HG03097 (cell line): Measurements from ENCODE around the gene SLC7A4.
A peak's percentile ranks its signal among the peaks of the same experiment; 100 is the strongest.

ENCODE experiments used
- ATAC-seq: cut with Tn5 transposase; IDR thresholded peaks from one replicate; pipeline ENCODE4 v1.9.1; 2021; ENCODE audit not compliant: unreplicated experiment, low FRiP score

Gene SLC7A4

DNA sequence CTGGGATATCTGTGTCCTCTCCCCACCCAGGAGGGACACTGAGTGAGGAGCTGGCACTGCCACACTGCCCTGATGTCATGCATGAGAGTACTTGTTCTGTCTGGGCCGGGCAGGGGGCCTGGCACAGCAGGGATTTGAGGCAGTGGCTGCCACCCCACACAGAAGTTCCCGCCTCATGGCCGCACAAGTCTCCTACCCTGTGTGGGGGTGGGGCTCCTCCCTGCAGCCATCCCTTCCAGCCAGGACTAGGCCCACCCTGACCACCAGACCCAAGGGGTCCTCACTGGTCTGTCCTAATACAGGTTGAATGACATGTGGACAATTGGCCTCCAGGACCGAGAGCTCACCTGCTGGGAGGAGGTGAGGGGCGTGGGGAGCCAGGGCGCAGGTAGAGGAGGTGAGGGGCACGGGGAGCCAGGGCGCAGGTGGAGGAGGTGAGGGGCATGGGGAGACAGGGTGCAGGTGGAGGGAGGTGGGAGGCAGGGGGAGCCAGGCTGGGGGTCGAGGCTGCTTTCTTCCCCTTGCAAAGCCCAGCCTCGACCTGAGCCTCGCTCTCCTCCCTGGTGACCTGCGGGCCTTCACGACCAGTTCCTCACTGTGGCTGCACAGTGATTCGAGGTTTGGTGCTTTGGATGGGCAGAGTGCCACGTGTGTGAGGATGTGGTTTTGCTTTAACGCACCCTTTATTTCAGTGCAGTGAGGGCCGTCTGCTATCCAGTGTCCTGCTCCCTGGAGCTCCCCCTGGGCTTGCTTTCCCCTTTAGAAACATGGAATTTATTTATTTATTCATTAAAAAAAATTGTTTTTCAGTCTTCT lies 42.8 kb downstream of the SLC7A4 start:
- ATAC-seq = no peak

DNA sequence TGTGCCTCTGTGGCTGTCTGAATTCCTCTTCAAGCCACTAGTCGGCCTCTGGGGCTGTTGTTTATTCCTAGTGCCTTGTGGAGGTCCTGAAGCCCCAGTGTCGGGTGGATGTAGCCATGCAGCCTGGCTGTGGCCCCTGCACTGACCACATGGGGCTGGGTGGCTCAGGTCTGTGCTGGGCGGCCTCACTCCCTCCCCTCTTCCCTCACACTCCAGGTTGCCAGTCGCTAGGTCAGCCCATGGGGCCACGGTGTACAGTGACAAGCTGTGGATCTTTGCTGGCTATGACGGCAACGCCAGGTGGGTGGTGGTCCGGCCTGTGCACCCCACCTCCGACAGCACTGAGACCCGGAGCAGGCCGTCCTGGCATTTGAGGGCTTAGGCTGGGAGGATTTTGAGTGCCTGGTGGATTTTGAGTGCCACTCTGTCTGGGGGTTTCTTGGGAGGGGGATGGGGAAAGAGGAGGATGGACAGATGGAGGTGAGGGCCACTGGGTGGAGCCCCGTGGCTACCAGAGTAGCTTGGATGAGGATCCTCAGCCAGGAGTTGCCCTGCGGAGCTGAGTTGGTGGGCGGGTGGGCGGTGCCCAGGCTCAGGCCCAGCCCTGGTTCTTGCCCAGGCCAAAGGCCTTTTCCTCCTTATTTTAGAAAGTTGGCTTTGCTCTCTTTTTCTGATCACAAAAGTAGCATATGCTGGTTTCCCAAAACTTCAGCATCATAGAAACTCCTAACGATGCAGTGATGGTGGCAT lies 43.6 kb downstream of the SLC7A4 start:
- ATAC-seq = no peak

DNA sequence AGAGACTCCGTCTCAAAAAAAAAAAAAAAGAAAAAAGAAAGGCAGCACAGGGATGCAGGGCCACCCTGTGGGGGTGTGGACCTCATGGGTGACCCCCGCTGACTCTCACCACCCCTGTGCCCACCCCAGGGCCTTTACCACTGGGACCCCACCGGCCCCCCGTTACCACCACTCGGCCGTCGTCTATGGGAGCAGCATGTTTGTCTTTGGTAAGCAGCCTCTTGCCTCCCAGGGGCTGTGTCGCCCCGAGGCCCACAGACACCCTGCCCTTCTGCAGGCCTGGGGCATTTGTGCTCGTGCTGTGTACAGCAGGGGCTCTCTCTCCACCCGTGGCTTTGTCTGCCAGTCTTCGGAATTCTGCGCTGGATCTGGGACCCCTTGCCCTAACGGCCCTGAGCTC lies 45.0 kb downstream of the SLC7A4 start:
- ATAC-seq = no peak

DNA sequence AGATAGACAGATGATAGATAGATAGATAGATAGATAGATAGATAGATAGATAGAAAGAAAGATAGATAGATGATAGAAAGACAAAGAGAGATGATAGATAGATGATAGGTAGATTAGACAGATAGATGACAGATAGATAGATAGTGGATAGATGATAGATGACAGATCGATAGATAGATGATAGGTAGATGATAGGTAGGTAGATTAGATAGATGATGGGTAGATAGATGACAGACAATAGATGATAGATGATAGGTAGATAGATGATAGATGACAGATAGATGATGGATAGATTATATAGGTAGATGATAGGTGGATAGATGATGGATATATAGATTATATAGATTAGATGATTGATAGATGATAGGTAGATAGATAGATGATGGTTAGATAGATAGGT lies 46.0 kb downstream of the SLC7A4 start:
- no peak for ATAC-seq

DNA sequence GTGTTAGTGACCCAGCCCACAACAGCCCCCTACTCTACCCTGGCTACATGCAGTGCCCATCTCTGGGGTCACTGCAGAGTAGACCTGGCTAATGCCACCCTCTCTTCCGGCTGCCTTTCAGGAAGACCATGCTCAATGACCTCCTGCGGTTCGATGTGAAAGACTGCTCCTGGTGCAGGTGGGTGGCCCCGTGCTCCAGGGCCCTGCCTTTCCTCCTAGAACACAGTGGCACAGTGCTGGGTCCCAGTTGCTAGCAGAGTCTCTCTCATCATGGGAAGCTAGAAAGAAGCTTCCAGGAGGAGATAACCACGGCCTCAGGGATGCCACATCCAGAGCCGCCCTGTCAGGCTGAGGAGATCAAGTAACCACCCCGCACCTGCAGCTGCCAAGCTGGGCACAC lies 46.6 kb downstream of the SLC7A4 start:
- no peak for ATAC-seq

DNA sequence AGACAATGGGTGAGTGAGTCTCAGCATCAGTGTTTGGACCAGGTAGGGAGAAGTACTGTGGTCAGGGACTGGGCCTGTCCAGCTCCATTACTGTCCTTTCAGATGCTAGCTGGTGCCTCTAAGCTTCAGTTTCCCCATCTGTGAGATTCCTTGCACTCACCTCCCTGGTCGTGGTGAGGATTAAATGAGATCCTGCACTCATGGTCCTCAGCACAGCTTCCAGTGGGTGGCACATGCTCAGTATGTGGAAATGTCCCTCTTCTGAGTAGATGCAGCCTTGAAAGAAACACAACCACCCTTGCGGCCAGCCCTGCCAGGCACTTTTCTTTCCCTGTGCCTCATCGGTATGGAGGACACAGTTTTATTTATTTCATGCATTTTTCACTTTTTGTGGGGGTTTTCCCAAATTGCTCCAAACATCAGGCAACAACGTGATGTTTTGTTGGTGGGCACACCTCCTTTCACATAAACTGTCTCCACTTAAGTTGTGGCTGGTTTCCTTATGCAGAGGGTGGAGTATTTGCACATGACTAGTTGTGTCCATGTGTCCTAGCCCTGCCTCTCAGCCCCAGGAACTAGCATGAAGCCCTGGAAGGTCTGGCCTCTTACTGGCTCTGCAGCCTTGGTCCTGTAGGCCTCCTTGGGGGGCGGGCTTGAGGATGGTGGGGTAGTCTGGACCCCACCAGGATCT lies 49.1 kb downstream of the SLC7A4 start:
- ATAC-seq = no peak

DNA sequence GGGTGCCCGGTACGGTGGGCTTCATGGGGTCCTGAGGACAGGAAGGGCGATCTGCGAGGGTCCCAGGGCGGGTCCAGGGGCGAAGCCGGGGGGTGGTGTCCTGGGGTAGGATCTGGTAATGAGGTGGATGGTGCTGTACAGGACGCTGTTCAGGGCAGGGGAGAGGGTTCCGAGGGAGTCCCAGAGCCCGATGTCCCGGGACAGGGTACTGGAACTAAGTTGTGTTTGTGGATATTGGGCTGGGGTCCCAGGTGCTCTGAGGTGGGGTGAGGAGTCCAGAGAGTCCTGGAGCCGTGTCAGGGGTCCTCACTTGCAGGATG lies 49.8 kb downstream of the SLC7A4 start:
- ATAC-seq = peak; percentile 2

DNA sequence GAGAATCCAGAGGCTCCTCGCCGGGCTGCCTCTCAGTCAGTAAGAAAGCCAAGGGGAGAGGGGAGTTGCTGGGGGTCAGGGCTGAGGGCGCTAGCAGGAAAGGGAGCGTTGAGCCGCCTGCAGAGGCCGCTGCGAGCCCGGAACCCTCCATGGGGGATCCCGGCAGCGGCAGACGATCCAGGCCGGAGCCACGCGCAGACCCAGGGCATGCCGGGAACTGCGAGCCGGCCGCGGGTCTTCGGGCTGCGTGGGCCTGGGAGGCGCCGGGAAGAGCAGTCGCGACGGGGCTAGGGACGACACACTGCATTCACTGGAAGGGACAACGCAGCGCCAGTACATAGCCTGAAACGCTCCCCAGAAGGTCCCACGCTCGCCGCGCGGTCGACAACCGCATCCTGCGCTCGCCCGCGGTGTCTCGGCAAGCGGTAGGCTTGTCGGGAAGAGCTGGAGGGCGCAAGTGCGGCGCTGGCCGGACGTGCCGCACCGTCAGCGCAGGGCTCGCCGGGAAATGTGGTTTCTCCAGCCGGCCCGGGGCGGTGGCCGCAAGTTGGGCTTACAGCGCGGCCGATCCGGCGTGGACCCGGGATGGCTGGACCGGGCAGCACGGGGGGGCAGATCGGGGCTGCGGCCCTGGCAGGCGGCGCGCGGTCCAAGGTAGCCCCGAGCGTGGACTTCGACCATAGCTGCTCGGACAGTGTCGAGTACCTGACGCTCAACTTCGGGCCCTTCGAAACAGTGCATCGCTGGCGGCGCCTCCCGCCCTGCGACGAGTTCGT lies 50.4 kb downstream of the SLC7A4 start, which contains the start of gene LZTR1:
Gene LZTR1 (plus strand): TSS at position 511 of the 776 bp plus-strand sequence. CDS start 75 bp downstream, at position 586.
- ATAC-seq = peak; percentile 63

DNA sequence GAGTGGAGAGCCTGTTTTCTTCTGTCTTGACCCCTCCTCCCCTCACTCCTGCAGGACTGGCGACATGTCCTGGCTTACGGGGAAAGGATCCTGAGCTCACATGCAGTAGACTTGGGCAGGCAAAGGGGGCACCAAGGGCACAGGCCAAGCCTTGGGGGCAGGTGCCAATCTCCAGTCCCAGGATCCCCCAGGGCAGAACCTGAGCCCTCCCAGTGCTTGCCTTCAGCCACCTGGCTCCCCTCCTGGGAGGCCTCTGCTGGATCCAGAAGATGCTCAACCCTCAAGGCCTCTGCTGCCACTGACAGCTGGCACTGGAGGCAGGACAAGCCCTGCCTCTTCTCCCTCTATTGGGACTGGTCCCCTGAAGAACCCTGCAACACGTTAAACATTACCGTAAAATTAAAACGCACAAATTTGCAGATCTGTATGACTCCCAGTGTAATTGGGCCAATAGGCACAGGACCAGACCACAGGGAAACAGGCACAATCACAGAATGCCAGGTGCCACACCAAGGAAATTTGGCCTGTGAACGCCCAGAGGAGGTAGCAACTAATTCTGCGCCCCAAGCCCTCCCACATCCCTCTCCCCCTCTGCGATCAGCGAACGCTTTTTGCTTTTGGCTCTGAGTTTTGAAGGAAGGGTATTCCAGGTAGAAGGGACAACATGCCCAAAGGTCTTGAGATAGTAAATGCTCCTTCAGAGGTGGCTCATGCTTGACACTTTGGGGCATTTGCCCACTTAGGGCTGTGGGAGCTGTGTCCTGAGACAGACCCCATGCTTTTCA lies 51.2 kb downstream of the SLC7A4 start:
- peak; percentile 7 for ATAC-seq

DNA sequence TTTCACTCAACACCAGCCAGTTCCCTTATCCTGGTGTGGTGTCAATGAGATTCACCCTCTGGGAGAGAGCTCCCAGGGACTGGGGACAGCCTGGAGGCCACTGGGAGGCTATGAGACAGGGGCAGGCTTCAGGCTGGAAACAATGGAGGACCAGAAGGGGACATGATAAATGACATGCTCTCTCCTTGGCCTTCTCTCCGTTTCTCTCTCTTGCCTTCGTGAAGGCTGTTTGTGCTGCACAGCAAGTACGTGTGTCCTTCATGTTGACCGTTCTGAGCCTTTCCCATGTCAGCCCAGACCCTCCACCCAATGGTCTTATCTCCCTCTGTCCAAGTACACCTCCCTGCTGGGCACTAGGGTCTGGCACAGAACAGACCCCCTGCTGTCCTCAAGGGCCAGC lies 51.8 kb downstream of the SLC7A4 start:
- ATAC-seq = no peak

DNA sequence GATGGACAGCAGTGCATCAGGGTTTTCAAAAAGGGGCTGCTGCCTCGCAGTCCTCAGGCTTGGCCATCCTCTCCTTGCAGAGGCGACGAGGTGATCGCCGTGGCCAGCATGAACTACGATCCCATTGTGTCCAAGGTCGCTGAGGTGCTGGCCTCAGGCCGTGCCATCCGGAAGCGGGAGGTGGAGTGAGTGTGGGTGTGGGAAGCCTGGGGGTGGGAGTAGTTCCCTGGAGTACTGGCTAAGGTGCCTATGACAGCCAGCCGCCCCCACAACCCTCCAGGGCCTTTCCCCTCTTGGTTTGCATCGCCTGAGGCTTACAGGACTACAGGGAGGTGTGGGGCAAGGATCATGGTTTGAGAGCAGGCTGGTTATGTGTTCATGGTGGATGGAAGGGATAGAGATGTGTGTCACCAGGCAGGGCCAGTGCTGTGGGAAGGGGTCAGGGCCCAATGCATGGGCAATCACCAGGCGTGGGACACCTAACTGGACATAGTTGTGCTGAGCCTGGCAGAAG lies 52.4 kb downstream of the SLC7A4 start:
- ATAC-seq = no peak

DNA sequence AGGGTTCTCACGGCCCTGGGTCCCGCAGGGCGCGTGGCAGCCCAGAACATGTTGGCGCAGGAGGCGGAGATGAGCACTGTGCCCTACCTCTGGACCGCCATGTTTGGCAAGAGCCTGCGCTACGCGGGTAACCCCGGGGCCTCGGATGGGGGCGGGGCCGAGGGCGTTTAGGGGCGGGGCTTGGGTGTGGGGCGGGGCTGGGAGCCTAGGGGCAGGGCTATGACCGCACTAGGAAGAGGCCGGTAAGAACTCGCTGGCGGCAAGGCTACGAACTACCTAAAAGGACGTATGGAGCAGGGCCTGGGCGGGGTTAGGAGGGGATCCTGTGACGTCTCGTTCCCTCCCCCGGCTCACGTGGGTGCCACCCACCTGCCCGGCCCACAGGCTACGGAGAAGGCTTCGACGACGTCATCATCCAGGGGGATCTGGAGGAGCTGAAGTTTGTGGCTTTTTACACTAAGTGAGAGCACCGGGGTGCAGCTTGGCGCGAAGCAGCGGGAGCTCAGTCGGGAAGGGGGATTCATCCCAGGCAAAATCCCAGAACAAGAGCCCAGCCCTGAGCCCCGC lies 53.0 kb downstream of the SLC7A4 start:
- ATAC-seq = no peak
